ENCODE data around the gene TMEM63C.
A peak's percentile ranks its signal among the peaks of the same experiment; 100 is the strongest.

The TMEM63C gene

DNA sequence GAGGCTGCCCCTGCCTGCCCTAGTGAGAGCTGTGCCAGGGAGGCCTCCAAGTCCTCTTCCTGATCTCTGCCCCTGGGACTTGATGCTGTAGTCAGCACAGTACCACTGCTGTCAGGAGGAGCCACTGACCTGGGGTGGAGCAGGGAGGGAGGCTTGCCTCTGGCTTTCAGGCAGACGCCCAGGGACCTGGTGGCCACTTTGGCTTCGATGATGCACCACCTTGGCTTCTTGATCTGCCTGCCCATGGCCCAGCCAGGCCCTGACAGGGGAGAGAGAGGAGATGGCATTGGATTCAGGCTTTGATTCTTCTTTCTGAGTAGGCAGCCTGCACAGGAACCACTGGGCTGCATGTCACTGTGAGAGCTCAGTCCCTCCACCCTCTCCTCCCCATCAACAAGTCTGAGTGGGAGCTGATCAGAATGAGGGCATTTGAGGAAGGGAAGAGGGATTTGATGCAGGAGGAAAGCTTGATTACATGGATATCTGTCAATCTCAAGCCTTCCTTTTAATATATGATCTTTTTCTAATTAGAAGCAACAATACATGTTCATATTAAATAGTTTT lies 24.7 kb downstream of the TMEM63C start:
- ATAC-seq: no peak

DNA sequence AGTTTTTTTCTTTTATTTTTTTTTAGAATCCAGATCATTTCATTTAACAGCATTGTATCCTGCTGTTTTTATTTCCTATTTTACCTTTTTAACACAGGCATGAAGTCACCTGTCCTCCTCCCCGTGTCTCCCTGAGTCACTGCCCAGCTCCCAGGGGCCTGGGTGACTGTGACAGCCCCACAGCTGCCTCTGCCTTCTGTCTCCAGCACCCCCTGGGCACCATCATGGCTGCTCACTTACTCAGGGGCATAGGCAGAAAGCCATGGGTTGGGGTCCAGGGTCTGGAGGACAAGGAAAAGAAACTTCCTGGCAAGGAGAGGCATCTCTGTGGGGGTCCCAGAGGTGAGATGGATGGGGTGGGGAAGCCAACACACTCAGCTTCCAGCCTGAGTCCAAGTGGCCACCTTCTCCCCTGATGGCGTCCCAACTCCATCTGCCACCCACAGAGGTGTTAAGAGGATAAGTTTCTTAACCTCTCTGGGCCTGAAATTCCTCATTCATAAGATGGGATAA lies 25.3 kb downstream of the TMEM63C start:
- TF ChIP-seq ZNF565 (CRISPR knock-in tag; conservative IDR thresholded peaks at IDR 0.05; ENCODE audit: low read depth): no peak
- TF ChIP-seq CSDC2 (CRISPR knock-in tag; IDR thresholded peaks at IDR 0.05): no peak
- TF ChIP-seq, protein P1, sequence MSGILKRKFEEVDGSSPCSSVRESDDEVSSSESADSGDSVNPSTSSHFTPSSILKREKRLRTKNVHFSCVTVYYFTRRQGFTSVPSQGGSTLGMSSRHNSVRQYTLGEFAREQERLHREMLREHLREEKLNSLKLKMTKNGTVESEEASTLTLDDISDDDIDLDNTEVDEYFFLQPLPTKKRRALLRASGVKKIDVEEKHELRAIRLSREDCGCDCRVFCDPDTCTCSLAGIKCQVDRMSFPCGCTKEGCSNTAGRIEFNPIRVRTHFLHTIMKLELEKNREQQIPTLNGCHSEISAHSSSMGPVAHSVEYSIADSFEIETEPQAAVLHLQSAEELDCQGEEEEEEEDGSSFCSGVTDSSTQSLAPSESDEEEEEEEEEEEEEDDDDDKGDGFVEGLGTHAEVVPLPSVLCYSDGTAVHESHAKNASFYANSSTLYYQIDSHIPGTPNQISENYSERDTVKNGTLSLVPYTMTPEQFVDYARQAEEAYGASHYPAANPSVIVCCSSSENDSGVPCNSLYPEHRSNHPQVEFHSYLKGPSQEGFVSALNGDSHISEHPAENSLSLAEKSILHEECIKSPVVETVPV (CRISPR knock-in tag; IDR thresholded peaks at IDR 0.05): no peak
- TF ChIP-seq ESRRG (CRISPR knock-in tag; IDR thresholded peaks at IDR 0.05): no peak
- no peak for TF ChIP-seq ARNTL (CRISPR knock-in tag; IDR thresholded peaks at IDR 0.05; ENCODE audit: borderline replicate concordance, low read depth)
- no peak for TF ChIP-seq ZC3H10 (CRISPR knock-in tag; IDR thresholded peaks at IDR 0.05)
- TF ChIP-seq OSR1 (CRISPR knock-in tag; IDR thresholded peaks at IDR 0.05): no peak
- TF ChIP-seq ZNF70 (CRISPR knock-in tag; IDR thresholded peaks at IDR 0.05): no peak
- TF ChIP-seq ZFP30 (CRISPR knock-in tag; IDR thresholded peaks at IDR 0.05): no peak
- no peak for TF ChIP-seq ZNF8 (CRISPR knock-in tag; IDR thresholded peaks at IDR 0.05)
- TF ChIP-seq, protein P2, sequence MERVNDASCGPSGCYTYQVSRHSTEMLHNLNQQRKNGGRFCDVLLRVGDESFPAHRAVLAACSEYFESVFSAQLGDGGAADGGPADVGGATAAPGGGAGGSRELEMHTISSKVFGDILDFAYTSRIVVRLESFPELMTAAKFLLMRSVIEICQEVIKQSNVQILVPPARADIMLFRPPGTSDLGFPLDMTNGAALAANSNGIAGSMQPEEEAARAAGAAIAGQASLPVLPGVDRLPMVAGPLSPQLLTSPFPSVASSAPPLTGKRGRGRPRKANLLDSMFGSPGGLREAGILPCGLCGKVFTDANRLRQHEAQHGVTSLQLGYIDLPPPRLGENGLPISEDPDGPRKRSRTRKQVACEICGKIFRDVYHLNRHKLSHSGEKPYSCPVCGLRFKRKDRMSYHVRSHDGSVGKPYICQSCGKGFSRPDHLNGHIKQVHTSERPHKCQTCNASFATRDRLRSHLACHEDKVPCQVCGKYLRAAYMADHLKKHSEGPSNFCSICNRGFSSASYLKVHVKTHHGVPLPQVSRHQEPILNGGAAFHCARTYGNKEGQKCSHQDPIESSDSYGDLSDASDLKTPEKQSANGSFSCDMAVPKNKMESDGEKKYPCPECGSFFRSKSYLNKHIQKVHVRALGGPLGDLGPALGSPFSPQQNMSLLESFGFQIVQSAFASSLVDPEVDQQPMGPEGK (CRISPR knock-in tag; IDR thresholded peaks at IDR 0.05; ENCODE audit: borderline replicate concordance): no peak
- TF ChIP-seq ZFP3 (CRISPR knock-in tag; IDR thresholded peaks at IDR 0.05): no peak
- TF ChIP-seq TOX (CRISPR knock-in tag; IDR thresholded peaks at IDR 0.05; ENCODE audit: borderline replicate concordance): no peak
- TF ChIP-seq GLIS3 (CRISPR knock-in tag; IDR thresholded peaks at IDR 0.05): no peak
- no peak for TF ChIP-seq TCF4 (CRISPR knock-in tag; IDR thresholded peaks at IDR 0.05; ENCODE audit: borderline replicate concordance)
- TF ChIP-seq ISL1 (CRISPR knock-in tag; IDR thresholded peaks at IDR 0.05): no peak
- TF ChIP-seq, protein P3, sequence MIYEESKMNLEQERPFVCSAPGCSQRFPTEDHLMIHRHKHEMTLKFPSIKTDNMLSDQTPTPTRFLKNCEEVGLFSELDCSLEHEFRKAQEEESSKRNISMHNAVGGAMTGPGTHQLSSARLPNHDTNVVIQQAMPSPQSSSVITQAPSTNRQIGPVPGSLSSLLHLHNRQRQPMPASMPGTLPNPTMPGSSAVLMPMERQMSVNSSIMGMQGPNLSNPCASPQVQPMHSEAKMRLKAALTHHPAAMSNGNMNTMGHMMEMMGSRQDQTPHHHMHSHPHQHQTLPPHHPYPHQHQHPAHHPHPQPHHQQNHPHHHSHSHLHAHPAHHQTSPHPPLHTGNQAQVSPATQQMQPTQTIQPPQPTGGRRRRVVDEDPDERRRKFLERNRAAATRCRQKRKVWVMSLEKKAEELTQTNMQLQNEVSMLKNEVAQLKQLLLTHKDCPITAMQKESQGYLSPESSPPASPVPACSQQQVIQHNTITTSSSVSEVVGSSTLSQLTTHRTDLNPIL (CRISPR knock-in tag; IDR thresholded peaks at IDR 0.05; ENCODE audit: low read depth): no peak
- ATAC-seq: no peak

More for the DNA sequence above, 24.7 kb downstream of the TMEM63C start:
- no peak for TF ChIP-seq CSDC2 (CRISPR knock-in tag; IDR thresholded peaks at IDR 0.05)
- TF ChIP-seq ZNF8 (CRISPR knock-in tag; IDR thresholded peaks at IDR 0.05): no peak
- TF ChIP-seq ZC3H10 (CRISPR knock-in tag; IDR thresholded peaks at IDR 0.05): no peak
- TF ChIP-seq TCF4 (CRISPR knock-in tag; IDR thresholded peaks at IDR 0.05; ENCODE audit: borderline replicate concordance): no peak
- no peak for TF ChIP-seq BACH2 (CRISPR knock-in tag; IDR thresholded peaks at IDR 0.05; ENCODE audit: borderline replicate concordance)
- no peak for TF ChIP-seq RARB (CRISPR knock-in tag; IDR thresholded peaks at IDR 0.05)

DNA sequence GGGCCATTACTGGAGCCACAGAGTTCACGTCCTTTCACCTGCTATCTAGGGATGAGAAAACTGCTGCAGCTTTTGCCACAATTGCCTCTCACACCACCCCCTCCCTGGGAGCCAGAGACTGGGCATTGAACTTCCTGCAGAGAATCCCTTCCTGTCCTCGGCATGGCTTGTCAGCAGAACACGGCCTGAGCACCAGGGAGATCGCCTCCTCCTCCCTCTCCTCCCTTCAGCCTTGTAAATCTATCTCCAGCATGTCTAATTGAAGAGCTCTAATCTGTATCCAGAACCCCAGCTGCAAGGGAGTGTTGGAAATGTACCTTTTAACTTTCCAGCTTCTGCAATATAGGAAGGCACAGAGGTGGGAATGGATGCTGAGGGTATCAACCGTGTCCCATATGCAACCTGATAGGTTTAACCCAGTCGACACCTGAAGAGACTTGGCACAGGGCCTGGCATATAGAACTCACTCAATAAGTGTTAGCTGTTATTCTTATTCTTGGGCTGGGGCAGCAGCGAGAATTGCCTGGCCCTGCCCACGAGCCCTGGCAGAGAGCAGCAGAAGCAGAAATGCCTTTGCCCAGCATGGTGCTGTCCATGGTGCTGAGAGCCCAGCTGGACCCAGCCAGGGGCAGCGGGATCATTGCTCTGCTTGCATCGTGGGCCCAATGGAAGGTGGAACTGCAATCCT lies 26.8 kb downstream of the TMEM63C start:
- no peak for TF ChIP-seq BACH2 (CRISPR knock-in tag; IDR thresholded peaks at IDR 0.05; ENCODE audit: borderline replicate concordance)
- no peak for TF ChIP-seq TCF4 (CRISPR knock-in tag; IDR thresholded peaks at IDR 0.05; ENCODE audit: borderline replicate concordance)
- TF ChIP-seq PPARA (CRISPR knock-in tag; IDR thresholded peaks at IDR 0.05; ENCODE audit: borderline replicate concordance): no peak
- TF ChIP-seq, protein P2 (CRISPR knock-in tag; IDR thresholded peaks at IDR 0.05; ENCODE audit: borderline replicate concordance): no peak
- no peak for TF ChIP-seq RARB (CRISPR knock-in tag; IDR thresholded peaks at IDR 0.05)
- TF ChIP-seq ISL1 (CRISPR knock-in tag; IDR thresholded peaks at IDR 0.05): no peak
- no peak for TF ChIP-seq ZFP30 (CRISPR knock-in tag; IDR thresholded peaks at IDR 0.05)
- TF ChIP-seq ZC3H10 (CRISPR knock-in tag; IDR thresholded peaks at IDR 0.05): no peak
- no peak for TF ChIP-seq TOX (CRISPR knock-in tag; IDR thresholded peaks at IDR 0.05; ENCODE audit: borderline replicate concordance)
- TF ChIP-seq, protein P3 (CRISPR knock-in tag; IDR thresholded peaks at IDR 0.05; ENCODE audit: low read depth): no peak
- no peak for TF ChIP-seq OSR1 (CRISPR knock-in tag; IDR thresholded peaks at IDR 0.05)
- peak; percentile 71 for TF ChIP-seq SNAI2 (CRISPR knock-in tag; IDR thresholded peaks at IDR 0.05)
- no peak for TF ChIP-seq ZNF8 (CRISPR knock-in tag; IDR thresholded peaks at IDR 0.05)
- TF ChIP-seq ZNF70 (CRISPR knock-in tag; IDR thresholded peaks at IDR 0.05): no peak
- no peak for TF ChIP-seq ZFP3 (CRISPR knock-in tag; IDR thresholded peaks at IDR 0.05)
- TF ChIP-seq CSDC2 (CRISPR knock-in tag; IDR thresholded peaks at IDR 0.05): peak; percentile 64; the same call in 1 of the 2 replicates
- ATAC-seq: peak; percentile 85
